ENCODE data around the gene RBM38. TPM values are rescaled to one million over a fixed set of nuclear protein-coding genes. Genes with fewer than 3 reads are reported as not detected.

The RBM38 gene
- total and polyA plus RNA-seq, 2 of the 13 experiments (the other 11 are each of a cell fraction or from before 2014, with no cell fraction given): 24.2 to 34.2 TPM

GRCh38 chr20:57380081-57380750, 11.0 kb upstream of the RBM38 start (continued):
- TF ChIP-seq ZNF142 (CRISPR knock-in tag; IDR thresholded peaks at IDR 0.05) (no peak), NKX3-1 (CRISPR knock-in tag; IDR thresholded peaks at IDR 0.05) (no peak), ARID4A (CRISPR knock-in tag; IDR thresholded peaks at IDR 0.05; ENCODE audit: borderline replicate concordance) (no peak)
